Muscle of leg (tissue), 11 donors: ENCODE data around the gene BIK. TPM values are rescaled to one million over a fixed set of nuclear protein-coding genes. Genes with fewer than 3 reads are reported as not detected.

Experiments
- DNase-seq: peaks from one replicate; pipeline ENCODE4 v3.0.0; 2013
- H3K27ac ChIP-seq: one replicate; pipeline ENCODE4 v1.5.1; 2013; ENCODE audit warnings: mild to moderate bottlenecking, low read length, control low read depth
- H3K27me3 ChIP-seq: one replicate; pipeline ENCODE4 v1.6.1; 2013; ENCODE audit warnings: low read length; ENCODE audit not compliant: control insufficient read depth, insufficient read depth
- H3K36me3 ChIP-seq: one replicate; pipeline ENCODE4 v1.6.1; 2013; ENCODE audit warnings: low read length; ENCODE audit not compliant: control insufficient read depth, insufficient read depth
- H3K4me1 ChIP-seq: one replicate; pipeline ENCODE4 v1.6.1; 2013; ENCODE audit warnings: low read length; ENCODE audit not compliant: control insufficient read depth, insufficient read depth
- H3K4me3 ChIP-seq: one replicate; pipeline ENCODE4 v1.5.1; 2013; ENCODE audit warnings: low read length, control low read depth
- H3K9me3 ChIP-seq: replicated peaks from 2 replicates; pipeline ENCODE4 v1.6.1; 2013; ENCODE audit warnings: low read depth, low read length; ENCODE audit not compliant: control insufficient read depth
- WGBS: methylation state at CpG from one replicate; pipeline ENCODE4 v1.1.5; 2013; ENCODE audit warnings: missing lambda C conversion rate; ENCODE audit not compliant: insufficient coverage; 5-methylcytosine and 5-hydroxymethylcytosine counted together
- polyA plus RNA-seq, 8 donors: library from polyadenylated mRNA; unstranded; fragments of 120-200 nt; gene quantifications; one replicate each; pipeline versions ENCODE4 v1.2.1 to v1.2.3, GENCODE V29; 2013; ENCODE audit warnings: inconsistent platforms in 1 of 8, low replicate concordance in 1 of 8; ENCODE audit not compliant: insufficient read length in 8 of 8, insufficient read depth in 1 of 8
- total RNA-seq: library from RNA; stranded (reverse); fragments of 120-200 nt; gene quantifications from one replicate; pipeline ENCODE4 v1.2.4, GENCODE V29; 2013

BIK gene
- total and polyA plus RNA-seq, 9 donors: 0.11 to 0.28 (median 0.16) TPM; not detected in 4

DNA sequence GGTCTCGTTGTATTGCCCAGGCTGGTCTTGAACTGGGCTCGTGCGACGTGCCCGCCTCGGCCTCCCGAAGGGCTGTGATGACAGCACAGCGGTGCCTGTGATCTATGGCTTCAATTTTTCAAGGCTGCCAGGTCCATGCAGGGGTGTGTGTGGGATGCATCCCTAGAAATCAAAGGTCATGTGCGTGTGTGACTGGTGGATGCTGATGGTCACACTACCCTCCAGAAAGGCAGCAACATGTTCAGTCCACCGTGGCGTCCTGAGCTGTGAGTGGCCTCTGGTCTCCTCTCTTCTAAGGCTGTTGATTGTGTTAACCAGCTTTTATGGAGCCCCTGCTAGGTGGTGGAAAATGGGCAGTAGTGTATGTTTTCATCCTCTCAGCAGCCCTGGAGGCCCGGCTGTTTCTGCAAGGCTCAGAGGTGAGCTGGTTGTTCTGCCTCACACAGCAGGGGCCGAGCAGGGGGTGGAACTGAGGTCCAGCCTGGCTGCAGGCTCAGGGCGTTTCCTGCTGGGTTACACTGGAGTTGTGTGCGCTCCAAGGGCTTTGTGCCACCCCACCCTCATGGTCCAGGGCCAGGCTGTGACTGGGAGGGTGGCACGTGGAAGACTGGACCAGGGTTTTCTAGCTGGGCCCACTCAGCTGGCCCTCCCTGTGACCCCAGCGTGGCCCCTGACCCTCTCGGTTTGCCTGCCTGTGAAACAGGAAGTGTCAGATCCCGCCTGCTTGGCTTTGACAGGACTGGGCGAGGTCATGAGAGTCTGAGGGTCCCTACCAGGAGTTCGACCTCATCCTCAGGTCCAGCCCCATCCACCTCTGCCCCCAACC is 7.7 kb downstream of the BIK start:
- no peak overlapping the region for H3K4me3 ChIP-seq
- WGBS: 64% methylated on average over 14 of the region's 21 CpGs
- DNase-seq: no peak
- H3K4me1 ChIP-seq: peaks cover 3% of the 10 kb centered on the region
- H3K9me3 ChIP-seq: no peaks in the 10 kb centered on the region
- peaks cover 18% of the 10 kb centered on the region for H3K27me3 ChIP-seq
- no peaks in the 10 kb centered on the region for H3K36me3 ChIP-seq
- no peak overlapping the region for H3K27ac ChIP-seq

DNA sequence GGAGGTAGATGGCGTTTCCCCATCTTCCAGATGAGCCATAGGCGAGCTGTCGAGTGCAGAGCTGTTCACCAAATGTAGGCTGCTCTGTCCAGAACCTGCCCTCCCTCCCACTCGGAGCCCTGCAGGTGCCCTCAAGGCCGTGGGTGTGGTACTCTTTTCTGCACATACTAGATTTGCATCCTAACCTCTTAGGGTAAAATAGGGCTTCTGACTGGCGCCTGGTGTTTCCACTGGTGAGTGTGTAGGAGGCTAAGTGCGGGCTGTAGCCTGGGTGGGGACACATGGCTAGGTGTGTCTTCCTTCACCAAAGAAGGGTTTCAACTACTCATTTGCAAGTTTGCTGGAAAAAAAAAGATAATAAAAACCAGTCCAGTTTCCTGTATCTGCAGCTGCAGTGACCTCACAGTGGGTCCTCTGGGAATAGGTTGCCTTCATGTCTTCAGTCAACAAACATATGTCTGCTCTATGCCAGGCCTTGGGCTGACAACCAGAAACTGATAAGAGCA is 8.5 kb downstream of the BIK start:
- no peaks in the 10 kb centered on the region for H3K4me1 ChIP-seq
- H3K27me3 ChIP-seq: peaks cover 10% of the 10 kb centered on the region
- DNase-seq: no peak
- H3K36me3 ChIP-seq: no peaks in the 10 kb centered on the region
- 67% methylated on average over 1 of the region's 7 CpGs for WGBS
- H3K27ac ChIP-seq: no peak overlapping the region
- no peaks in the 10 kb centered on the region for H3K9me3 ChIP-seq
- H3K4me3 ChIP-seq: no peak overlapping the region

DNA sequence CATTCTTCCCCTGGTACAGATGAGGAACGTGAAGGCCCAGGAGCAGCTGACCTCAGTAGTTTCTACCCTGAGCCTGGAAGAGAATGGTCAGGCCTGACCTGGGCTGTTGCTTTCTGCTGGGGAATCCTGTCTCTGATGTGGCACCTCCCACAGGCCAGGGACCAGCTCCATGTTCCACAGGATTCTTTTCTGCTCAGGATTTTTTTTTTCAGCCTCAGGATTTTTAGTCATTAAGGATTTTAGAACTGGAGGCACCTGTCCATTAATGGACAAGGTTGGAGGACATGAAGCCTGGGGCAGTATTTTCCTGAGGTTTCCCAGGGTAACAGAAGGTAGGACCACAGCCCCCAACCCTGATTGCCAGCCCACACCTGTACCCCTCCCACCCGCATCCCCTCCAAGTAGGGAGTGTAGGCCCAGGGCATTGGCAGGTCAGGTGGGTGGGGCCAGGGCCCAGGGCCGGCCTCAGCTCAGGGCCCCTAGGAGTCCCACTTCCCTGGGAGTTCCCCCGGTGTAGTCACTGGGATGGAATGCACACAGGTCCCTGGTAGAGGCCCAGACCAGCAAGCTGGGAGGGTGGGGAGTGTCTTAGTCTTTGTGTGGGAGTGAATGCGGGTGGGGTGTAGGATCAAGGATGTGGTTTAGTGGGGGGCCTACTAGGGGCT is 16.1 kb downstream of the BIK start:
- no peak for DNase-seq

DNA sequence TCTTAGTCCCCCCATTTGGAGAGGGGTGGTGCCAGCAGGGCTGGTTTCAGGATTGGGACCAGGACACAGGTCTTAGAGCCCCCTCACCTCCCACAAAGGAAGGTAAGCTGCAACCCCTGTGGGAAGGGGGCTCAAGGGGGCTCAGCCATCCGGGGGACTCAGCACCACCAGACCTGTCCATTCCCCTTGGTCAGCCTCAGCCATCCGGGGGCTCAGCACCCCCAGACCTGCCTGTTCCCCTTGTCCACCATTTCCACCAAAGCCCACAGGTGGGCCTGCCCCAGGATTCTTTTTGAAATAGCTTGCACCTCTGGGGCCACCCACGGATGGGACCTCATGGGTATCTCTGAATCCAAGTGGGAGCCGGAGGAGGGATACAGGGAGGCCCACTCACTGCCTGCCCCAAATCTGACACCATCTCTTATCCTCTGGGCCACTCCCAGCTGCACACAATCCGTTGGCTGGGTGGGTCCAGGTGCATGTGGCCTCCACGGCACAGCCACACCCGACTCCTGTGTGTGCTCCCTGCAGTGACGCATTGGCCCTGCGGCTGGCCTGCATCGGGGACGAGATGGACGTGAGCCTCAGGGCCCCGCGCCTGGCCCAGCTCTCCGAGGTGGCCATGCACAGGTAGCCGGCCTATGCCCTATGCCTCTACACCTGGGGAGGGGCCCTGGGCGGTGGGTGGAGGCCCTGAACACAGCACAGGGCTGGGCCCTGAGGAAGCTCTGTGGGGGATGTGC is 16.8 kb downstream of the BIK start:
- no peak for DNase-seq
- H3K4me1 ChIP-seq: peaks cover 40% of the 10 kb centered on the region
- H3K27ac ChIP-seq: no peak overlapping the region
- H3K27me3 ChIP-seq: no peaks in the 10 kb centered on the region
- 86% methylated on average over 15 of the region's 17 CpGs for WGBS
- no peaks in the 10 kb centered on the region for H3K36me3 ChIP-seq
- no peak overlapping the region for H3K4me3 ChIP-seq
- H3K9me3 ChIP-seq: no peaks in the 10 kb centered on the region

More for the DNA sequence above, 16.1 kb downstream of the BIK start:
- WGBS: 59% methylated on average over 3 of the region's 5 CpGs
- H3K36me3 ChIP-seq: no peaks in the 10 kb centered on the region
- H3K9me3 ChIP-seq: no peaks in the 10 kb centered on the region
- no peak overlapping the region for H3K4me3 ChIP-seq
- peaks cover 35% of the 10 kb centered on the region for H3K4me1 ChIP-seq
- no peak overlapping the region for H3K27ac ChIP-seq
- H3K27me3 ChIP-seq: no peaks in the 10 kb centered on the region

DNA sequence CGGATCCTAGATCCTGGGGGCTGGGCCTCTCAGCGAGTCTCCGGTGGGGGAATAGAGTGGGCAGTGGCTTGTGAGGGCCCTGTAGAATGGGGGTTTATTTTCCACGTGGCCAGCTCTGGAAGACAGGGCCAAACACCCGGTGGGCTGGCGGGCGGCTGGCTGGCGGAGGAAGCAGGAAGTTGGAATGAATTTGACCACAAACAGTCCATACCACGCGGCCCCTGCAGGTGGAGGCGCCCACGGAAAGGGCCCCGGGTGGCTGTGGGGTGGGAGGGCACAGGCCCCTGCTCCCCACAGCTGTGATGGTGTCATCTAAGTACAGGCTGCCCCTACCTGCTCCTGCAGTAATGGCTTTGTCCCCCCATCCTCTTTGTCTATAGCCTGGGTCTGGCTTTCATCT is 17.6 kb downstream of the BIK start:
- 69% methylated on average over 10 of the region's 13 CpGs for WGBS
- H3K36me3 ChIP-seq: peaks cover 7% of the 10 kb centered on the region
- no peaks in the 10 kb centered on the region for H3K27me3 ChIP-seq
- no peak for DNase-seq
- no peak overlapping the region for H3K27ac ChIP-seq
- peaks cover 40% of the 10 kb centered on the region for H3K4me1 ChIP-seq
- no peaks in the 10 kb centered on the region for H3K9me3 ChIP-seq
- no peak overlapping the region for H3K4me3 ChIP-seq

DNA sequence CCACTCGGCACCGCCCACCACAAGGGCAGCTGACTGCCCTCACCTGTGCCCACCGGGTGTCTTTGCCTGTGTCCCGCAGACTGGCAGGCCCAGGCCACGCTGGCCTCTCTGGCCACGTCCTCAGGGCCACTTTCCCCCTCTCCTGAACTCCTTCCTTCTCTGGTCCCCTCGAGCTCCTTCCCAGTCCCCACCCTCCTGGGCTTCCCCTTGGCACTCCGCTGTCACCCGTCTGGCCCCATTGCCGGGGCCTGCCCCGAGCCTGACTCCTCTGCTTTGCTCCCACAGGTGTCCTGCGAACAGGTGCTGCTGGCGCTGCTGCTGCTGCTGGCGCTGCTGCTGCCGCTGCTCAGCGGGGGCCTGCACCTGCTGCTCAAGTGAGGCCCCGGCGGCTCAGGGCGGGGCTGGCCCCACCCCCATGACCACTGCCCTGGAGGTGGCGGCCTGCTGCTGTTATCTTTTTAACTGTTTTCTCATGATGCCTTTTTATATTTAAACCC is 18.4 kb downstream of the BIK start:
- H3K27ac ChIP-seq: no peak overlapping the region
- H3K9me3 ChIP-seq: no peaks in the 10 kb centered on the region
- peaks cover 40% of the 10 kb centered on the region for H3K4me1 ChIP-seq
- H3K36me3 ChIP-seq: peaks cover 12% of the 10 kb centered on the region
- no peaks in the 10 kb centered on the region for H3K27me3 ChIP-seq
- WGBS: 43% methylated on average over 19 of the region's 20 CpGs
- DNase-seq: no peak
- H3K4me3 ChIP-seq: no peak overlapping the region

DNA sequence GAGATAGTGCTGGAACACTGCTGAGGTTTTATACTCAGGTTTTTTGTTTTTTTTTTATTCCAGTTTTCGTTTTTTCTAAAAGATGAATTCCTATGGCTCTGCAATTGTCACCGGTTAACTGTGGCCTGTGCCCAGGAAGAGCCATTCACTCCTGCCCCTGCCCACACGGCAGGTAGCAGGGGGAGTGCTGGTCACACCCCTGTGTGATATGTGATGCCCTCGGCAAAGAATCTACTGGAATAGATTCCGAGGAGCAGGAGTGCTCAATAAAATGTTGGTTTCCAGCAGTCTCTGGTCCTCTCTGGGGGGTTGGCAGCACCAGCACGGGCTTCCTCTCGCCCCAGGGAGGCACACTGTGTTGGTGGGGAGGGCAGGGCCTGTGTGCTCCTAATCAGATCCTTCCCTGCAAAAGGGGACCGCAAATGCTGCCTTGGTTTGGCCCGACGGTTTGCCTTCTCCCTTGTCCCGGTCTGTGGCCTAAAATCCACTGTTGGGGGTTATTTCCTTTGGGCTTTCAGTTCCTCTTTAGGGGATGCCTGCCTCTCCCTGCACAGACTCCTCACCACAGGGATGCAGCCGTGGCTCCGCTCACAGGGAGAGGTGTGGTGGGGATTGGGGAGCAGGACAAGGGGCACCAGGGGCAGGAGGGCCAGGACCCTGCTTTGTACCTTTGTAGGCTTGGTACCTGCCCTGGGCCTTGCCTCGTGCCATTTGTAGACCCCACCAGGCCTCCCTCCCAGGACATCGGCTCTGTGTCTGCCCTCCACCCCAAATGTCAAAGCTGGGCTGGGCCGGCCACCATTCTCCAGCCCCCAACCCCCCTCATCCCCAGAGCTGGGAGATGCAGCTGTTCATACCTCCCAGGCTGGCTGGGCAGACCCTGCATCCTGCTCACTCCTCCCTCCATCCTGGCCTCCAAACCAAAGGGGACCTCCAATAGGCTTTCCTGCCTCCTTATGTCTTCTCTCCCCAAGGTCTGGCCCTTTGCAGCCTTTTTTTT is 19.2 kb downstream of the BIK start:
- no peak for DNase-seq
- no peak overlapping the region for H3K27ac ChIP-seq
- WGBS: 44% methylated on average over 8 of the region's 16 CpGs
- peaks cover 40% of the 10 kb centered on the region for H3K4me1 ChIP-seq
- H3K27me3 ChIP-seq: no peaks in the 10 kb centered on the region
- peaks cover 20% of the 10 kb centered on the region for H3K36me3 ChIP-seq
- no peak overlapping the region for H3K4me3 ChIP-seq
- H3K9me3 ChIP-seq: no peaks in the 10 kb centered on the region

DNA sequence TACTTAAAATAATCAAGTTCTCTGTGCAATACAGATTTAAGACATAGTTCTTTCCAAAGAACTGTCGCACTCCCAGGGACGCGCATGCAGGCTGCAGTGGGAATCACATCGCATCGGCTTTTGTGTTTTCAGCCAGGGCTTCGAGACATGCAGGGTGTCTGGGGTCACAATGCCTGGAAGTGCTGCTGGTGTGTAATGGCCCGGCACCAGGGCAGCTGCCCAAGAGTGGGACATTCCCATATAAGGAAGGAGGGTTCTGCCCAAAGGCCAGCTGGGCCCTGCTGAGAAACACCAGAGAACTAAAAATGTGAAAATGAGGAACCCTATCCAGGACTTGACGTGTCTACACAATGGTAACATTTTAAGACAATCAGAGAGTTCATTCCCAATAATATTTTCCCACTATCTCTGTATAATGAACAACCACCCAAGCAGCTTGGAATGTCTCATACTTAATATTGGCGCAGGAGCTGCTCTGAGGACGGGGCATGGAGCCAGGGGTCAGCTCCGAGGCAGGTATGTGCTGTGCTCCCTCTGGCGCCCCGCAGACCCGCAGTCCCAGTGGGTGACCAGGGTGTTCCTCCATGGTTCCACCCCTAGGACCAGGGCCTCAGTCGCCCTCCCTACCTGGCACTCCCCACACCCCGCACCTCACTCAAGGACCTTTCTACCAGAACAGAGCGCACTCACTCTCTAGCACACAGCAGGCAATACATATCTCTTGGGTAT is 21.4 kb downstream of the BIK start:
- WGBS: 89% methylated on average over 16 of the region's 17 CpGs
- DNase-seq: no peak
- Histone ChIP-seq H3K27ac (no peak overlapping the region), H3K27me3 (no peaks in the 10 kb centered on the region), H3K36me3 (peaks cover 39% of the 10 kb centered on the region), H3K4me3 (no peak overlapping the region), H3K9me3 (no peaks in the 10 kb centered on the region), H3K4me1 (peaks cover 44% of the 10 kb centered on the region)

DNA sequence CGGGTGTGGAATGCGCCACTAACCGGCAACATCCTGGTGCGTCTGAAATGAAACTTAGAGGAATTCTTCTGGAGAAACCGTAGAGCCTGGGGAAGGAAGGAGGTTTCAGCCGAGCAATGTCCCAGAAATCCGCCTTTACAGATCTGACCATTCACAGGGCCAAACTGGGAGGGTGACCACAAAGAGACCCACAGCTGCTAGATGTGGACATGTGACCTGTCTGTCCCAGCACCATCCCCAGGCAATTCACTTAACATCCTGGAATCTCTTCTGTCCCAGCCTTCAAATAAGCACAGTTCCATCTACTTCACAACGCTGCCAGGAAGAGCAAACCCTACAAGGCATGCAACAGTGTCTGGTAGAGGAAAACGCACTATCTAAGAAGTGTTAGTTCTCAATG is 22.9 kb downstream of the BIK start:
- no peaks in the 10 kb centered on the region for H3K27me3 ChIP-seq
- DNase-seq: no peak
- no peak overlapping the region for H3K4me3 ChIP-seq
- H3K27ac ChIP-seq: no peak overlapping the region
- no peaks in the 10 kb centered on the region for H3K9me3 ChIP-seq
- H3K36me3 ChIP-seq: peaks cover 51% of the 10 kb centered on the region
- WGBS: 67% methylated on average over 3 of the region's 9 CpGs
- peaks cover 38% of the 10 kb centered on the region for H3K4me1 ChIP-seq
